GM12878 (cell line): ENCODE results near the gene ABCC4. TPM values are rescaled to one million over a fixed set of nuclear protein-coding genes. Genes with fewer than 3 reads are reported as not detected.

Experiments
- ATAC-seq: fragments of 200-7000 bp; cut with Tn5 transposase; 3 replicates; pipeline ENCODE4 v1.9.1; 2020; ENCODE audit warnings: mild to moderate bottlenecking, moderate library complexity
- BruUV-seq: library from RNA; stranded (reverse); fragments of 400-500 nt; replicated peaks from 2 replicates; lab custom pipeline; 2021; lab: Mats Ljungman, UMichigan
- CTCF ChIA-PET: fragments of 300-600 bp; sonication (Branson Sonifier 250); formaldehyde crosslinking; extraction: SDS; loops from one replicate; lab custom pipeline; 2021; ENCODE audit warnings: inconsistent platforms; lab: Yijun Ruan, JAX
- POLR2A ChIA-PET: fragments of 350-600 bp; formaldehyde crosslinking; extraction: SDS; loops from one replicate; lab custom pipeline; 2021; ENCODE audit warnings: inconsistent platforms; lab: Charles Lee
- RAD21 ChIA-PET: fragments of 300-600 bp; sonication (Branson Sonifier 250); formaldehyde crosslinking; loops from one replicate; lab custom pipeline; 2023; ENCODE audit warnings: antibody characterized with exemption; ENCODE audit not compliant: unreplicated experiment; lab: Charles Lee
- SMC1A ChIA-PET: fragments of 300-600 bp; sonication (Branson Sonifier 250); formaldehyde crosslinking; loops from one replicate; lab custom pipeline; 2023; ENCODE audit not compliant: unreplicated experiment, uncharacterized antibody; lab: Charles Lee
- DNase-seq: peaks from one replicate; pipeline ENCODE4 v3.0.0-alpha.2; 2011; ENCODE audit warnings: low read depth, low spot score
- FAIRE-seq: peaks from 3 replicates; lab custom pipeline; 2011; peaks lifted over from hg19 to GRCh38; lab: Jason Lieb, UNC
- H2AFZ ChIP-seq: 2 replicates; pipeline ENCODE4 v1.6.0; 2011; ENCODE audit warnings: low read depth, low read length, control low read depth; ENCODE audit not compliant: control insufficient read depth
- H3K27ac ChIP-seq: 2 replicates; pipeline ENCODE4 v1.5.1; 2011; ENCODE audit warnings: control low read depth; ENCODE audit not compliant: control insufficient read depth, insufficient read depth
- H3K27me3 ChIP-seq, 2 experiments: replicated peaks in 1 of 2; 2 replicates each; pipeline versions ENCODE4 v1.6.0 to v1.6.1; 2011; ENCODE audit warnings: low read length in 1 of 2; ENCODE audit not compliant: control insufficient read depth in 2 of 2, insufficient read depth in 2 of 2
- H3K36me3 ChIP-seq, 2 experiments: 2 replicates each; pipeline ENCODE4 v1.5.1; 2011; ENCODE audit warnings: low read length in 1 of 2; ENCODE audit not compliant: control insufficient read depth in 2 of 2, insufficient read depth in 2 of 2
- H3K4me1 ChIP-seq: 2 replicates; pipeline ENCODE4 v1.6.1; 2011; ENCODE audit warnings: mild to moderate bottlenecking, low read length, moderate library complexity, mixed read lengths; ENCODE audit not compliant: control insufficient read depth, insufficient read depth
- H3K4me2 ChIP-seq: 2 replicates; pipeline ENCODE4 v1.6.0; 2011; ENCODE audit warnings: control low read depth; ENCODE audit not compliant: control insufficient read depth, insufficient read depth
- H3K4me3 ChIP-seq: fragments of 200-600 bp; sonication (generic); 2 replicates; pipeline ENCODE4 v1.5.1; 2016
- H3K79me2 ChIP-seq: 2 replicates; pipeline ENCODE4 v1.6.0; 2011; ENCODE audit warnings: low read length; ENCODE audit not compliant: control insufficient read depth, insufficient read depth
- H3K9ac ChIP-seq: 2 replicates; pipeline ENCODE4 v1.8.0; 2011; ENCODE audit warnings: low read length, control low read depth, mixed read lengths; ENCODE audit not compliant: control insufficient read depth, insufficient read depth
- H3K9me3 ChIP-seq: replicated peaks from 3 replicates; pipeline ENCODE4 v1.5.1; 2011; ENCODE audit warnings: mild to moderate bottlenecking, low read length; ENCODE audit not compliant: control insufficient read depth, insufficient read depth
- H4K20me1 ChIP-seq: 2 replicates; pipeline ENCODE4 v1.6.0; 2011; ENCODE audit not compliant: control insufficient read depth, insufficient read depth
- ATF7 ChIP-seq: fragments of 450-650 bp; IDR thresholded peaks from 2 replicates; pipeline ENCODE4 v1.6.1; 2016; ENCODE audit warnings: low read depth, mild to moderate bottlenecking
- CHD4 ChIP-seq: fragments of 200-600 bp; sonication (generic); IDR thresholded peaks from 2 replicates; pipeline ENCODE4 v1.6.1; 2016; ENCODE audit warnings: mild to moderate bottlenecking
- ETV6 ChIP-seq, 2 experiments: fragments of 450-650 bp in 1 of 2; IDR thresholded peaks in 1 of 2; conservative IDR thresholded peaks in 1 of 2; 2 replicates each; pipeline ENCODE4 v1.6.1; 2014; ENCODE audit warnings: antibody characterized with exemption in 1 of 2, borderline replicate concordance in 1 of 2, low read depth in 1 of 2, mild to moderate bottlenecking in 1 of 2, moderate library complexity in 1 of 2
- FOXK2 ChIP-seq: fragments of 450-650 bp; IDR thresholded peaks from 2 replicates; pipeline ENCODE4 v1.6.1; 2017; ENCODE audit warnings: mild to moderate bottlenecking, moderate library complexity
- HDGF ChIP-seq: fragments of 450-650 bp; IDR thresholded peaks from 2 replicates; pipeline ENCODE4 v1.6.1; 2016; ENCODE audit warnings: antibody characterized with exemption
- IRF4 ChIP-seq: IDR thresholded peaks from 2 replicates; pipeline ENCODE4 v1.6.1; 2011; ENCODE audit warnings: low read depth, low read length
- MXI1 ChIP-seq: fragments of 150-350 bp; IDR thresholded peaks from 2 replicates; pipeline ENCODE4 v1.6.1; 2011; ENCODE audit warnings: low read depth, mild to moderate bottlenecking, inconsistent platforms, low read length, improper control_type of control experiment
- NFXL1 ChIP-seq: fragments of 450-650 bp; IDR thresholded peaks from 2 replicates; pipeline ENCODE4 v1.6.1; 2017; ENCODE audit warnings: antibody characterized with exemption, mild to moderate bottlenecking, borderline replicate concordance
- RFX5 ChIP-seq: IDR thresholded peaks from 2 replicates; pipeline ENCODE4 v1.6.1; 2011; ENCODE audit warnings: low read depth, low read length, improper control_type of control experiment
- SMAD5 ChIP-seq: IDR thresholded peaks from 2 replicates; pipeline ENCODE4 v1.6.1; 2016; ENCODE audit warnings: antibody characterized with exemption, low read depth
- SMARCA5 ChIP-seq: fragments of 450-650 bp; IDR thresholded peaks from 2 replicates; pipeline ENCODE4 v1.6.1; 2017; ENCODE audit warnings: mild to moderate bottlenecking
- SPI1 ChIP-seq: IDR thresholded peaks from 2 replicates; pipeline ENCODE4 v1.6.1; 2011; ENCODE audit warnings: low read depth, mild to moderate bottlenecking, low read length, moderate library complexity, borderline replicate concordance; ENCODE audit not compliant: insufficient read depth
- SRF ChIP-seq, 2 experiments: IDR thresholded peaks; 2 replicates each; pipeline ENCODE4 v1.6.1; 2011; ENCODE audit warnings: low read depth in 2 of 2, low read length in 2 of 2, mild to moderate bottlenecking in 1 of 2, moderate library complexity in 1 of 2
- TARDBP ChIP-seq: IDR thresholded peaks from 2 replicates; pipeline ENCODE4 v1.6.1; 2016; ENCODE audit warnings: borderline replicate concordance
- ZNF274 ChIP-seq: IDR thresholded peaks from one replicate; pipeline ENCODE4 v1.8.0; 2011; ENCODE audit not compliant: insufficient read length, insufficient read depth
- ZNF622 ChIP-seq: fragments of 450-650 bp; IDR thresholded peaks from 2 replicates; pipeline ENCODE4 v1.6.1; 2017; ENCODE audit warnings: mild to moderate bottlenecking, inconsistent platforms
- WGBS: methylation state at CpG from one replicate; pipeline ENCODE4 v1.1.6; 2016; ENCODE audit warnings: low lambda C conversion rate; ENCODE audit not compliant: insufficient replicate concordance, insufficient coverage; ENCODE audit errors: missing lambda C conversion rate; 5-methylcytosine and 5-hydroxymethylcytosine counted together
- in situ Hi-C: fragments of 300-500 bp; cut with MboI; formaldehyde crosslinking; loops from 9 replicates; pipeline ENCODE4 v1.14.3; 2018; ENCODE audit warnings: mixed read lengths
- intact Hi-C: fragments of 100-400 bp; cut with micrococcal nuclease; formaldehyde crosslinking; loops from one replicate; pipeline ENCODE4 v1.14.2; 2022; ENCODE audit not compliant: unreplicated experiment
- polyA plus RNA-seq, 11 experiments: library from polyadenylated mRNA; depleted of rRNA in 4 of 11; unstranded in 6 of 11; stranded (reverse) in 5 of 11; fragments of >200 nt; fragmentation: Nextera tagmentation in 4 of 11; fragmentation: Illumina TruSeq in 1 of 11; extraction: Ambion mirVana in 4 of 11; extraction: Trizol in 1 of 11; gene quantifications; 1 replicate in 1 of 11; 2 replicates in 10 of 11; pipeline versions ENCODE4 v1.2.1 to v1.2.3, GENCODE V29; 2011 to 2016; ENCODE audit warnings: inconsistent platforms in 2 of 11, missing spikeins in 2 of 11, low read depth in 1 of 11
- total RNA-seq, 4 experiments: library from RNA; depleted of rRNA in 3 of 4; stranded (reverse); fragments of >200 nt in 3 of 4; fragmentation: Illumina TruSeq in 1 of 4; extraction: Trizol in 1 of 4; gene quantifications; 2 replicates each; pipeline versions ENCODE4 v1.2.1 to v1.2.3, GENCODE V29; 2013 to 2021
- TF ChIP-seq, protein P1 (sequence below): IDR thresholded peaks from 2 replicates; pipeline ENCODE4 v1.6.1; 2012; ENCODE audit warnings: low read length, inconsistent platforms

ABCC4 gene
- total and polyA plus RNA-seq, 10 of the 15 experiments (the other 5 are each of a cell fraction or from before 2014, with no cell fraction given): 7.2 to 44.4 (median 24.1) TPM

- SMC1A ChIA-PET: interaction anchor here (1.2 to 2.8 kb wide), 6 partner anchors 12 to 483 kb away, joined by 3 to 12 read pairs (median 4); no protein-coding TSS in a partner anchor
- FAIRE-seq (no peak), DNase-seq (no peak), ATAC-seq (no peak)
- H4K20me1 ChIP-seq: no peaks in the 10 kb centered on the region
- RAD21 ChIA-PET: interaction anchor here (0.6 kb wide), 1 partner anchor 213 kb away, joined by 3 read pairs; no protein-coding TSS in a partner anchor
- POLR2A ChIA-PET: no interaction called here
- no peaks in the 10 kb centered on the region for H3K9me3 ChIP-seq
- no peak for TF ChIP-seq IRF4
- TF ChIP-seq ZNF274: no peak
- no peak for TF ChIP-seq MXI1
- TF ChIP-seq SMARCA5: no peak
- no peak for TF ChIP-seq SMAD5
- TF ChIP-seq RFX5: no peak
- no peak for TF ChIP-seq SRF (IDR thresholded peaks at IDR 0.05; ENCODE audit: low read depth in 2 of 2, low read length in 2 of 2)
- no peak for TF ChIP-seq TARDBP
- no TSS peak for BruUV-seq
- H3K4me1 ChIP-seq: no peaks in the 10 kb centered on the region
- no peak overlapping the region for H3K4me3 ChIP-seq
- no peaks in the 10 kb centered on the region for H3K79me2 ChIP-seq
- H3K36me3 ChIP-seq: peaks cover 4 to 13% of the 10 kb centered on the region in 2 experiments
- no peak overlapping the region for H3K27ac ChIP-seq
- H3K4me2 ChIP-seq: no peak overlapping the region
- intact Hi-C loops (no loop called here), in situ Hi-C loops (no loop called here)
- CTCF ChIA-PET: interaction anchor here (0.6 to 3.1 kb wide), 7 partner anchors 7 to 484 kb away, joined by 4 to 14 read pairs (median 4); no protein-coding TSS in a partner anchor
- H3K27me3 ChIP-seq: no peaks in the 10 kb centered on the region
- no peak overlapping the region for H2AFZ ChIP-seq
- no peak overlapping the region for H3K9ac ChIP-seq
- 83% methylated on average over 3 of the region's 3 CpGs for WGBS
Measured at GRCh38 chr13:95155504-95155903, 145.7 kb downstream of the ABCC4 start.

- FAIRE-seq (no peak), ATAC-seq (no peak), DNase-seq (no peak)
- 86% methylated on average over 4 of the region's 4 CpGs for WGBS
- Histone ChIP-seq H3K4me1 (no peaks in the 10 kb centered on the region), H3K79me2 (no peaks in the 10 kb centered on the region), H3K4me3 (no peak overlapping the region), H3K27me3 (no peaks in the 10 kb centered on the region), H2AFZ (no peak overlapping the region), H3K4me2 (no peak overlapping the region), H3K9me3 (no peaks in the 10 kb centered on the region), H3K36me3 (peaks cover 3 to 8% of the 10 kb centered on the region in 2 experiments), H3K9ac (no peak overlapping the region), H4K20me1 (no peaks in the 10 kb centered on the region), H3K27ac (no peak overlapping the region)
- ChIA-PET RAD21 (interaction anchor here (0.7 kb wide), 1 partner anchor 249 kb away, joined by 3 read pairs; no protein-coding TSS in a partner anchor), SMC1A (interaction anchor here (1.2 to 2.8 kb wide), 7 partner anchors 11 to 482 kb away, joined by 3 to 12 read pairs (median 4); no protein-coding TSS in a partner anchor), POLR2A (no interaction called here), CTCF (interaction anchor here (0.6 to 3.1 kb wide), 10 partner anchors 8 to 483 kb away, joined by 3 to 14 read pairs (median 4); no protein-coding TSS in a partner anchor)
- no TSS peak for BruUV-seq
- intact Hi-C loops: no loop called here
- in situ Hi-C loops: no loop called here
- TF ChIP-seq NFXL1 (no peak), ATF7 (no peak), ZNF622 (no peak), CHD4 (no peak), HDGF (no peak), ETV6 (conservative IDR thresholded peaks at IDR 0.05 in 1 of 2, IDR thresholded peaks at IDR 0.05 in 1 of 2; ENCODE audit: borderline replicate concordance in 1 of 2, low read depth in 1 of 2) (no peak), SPI1 (no peak), FOXK2 (no peak)
- TF ChIP-seq, protein P1, sequence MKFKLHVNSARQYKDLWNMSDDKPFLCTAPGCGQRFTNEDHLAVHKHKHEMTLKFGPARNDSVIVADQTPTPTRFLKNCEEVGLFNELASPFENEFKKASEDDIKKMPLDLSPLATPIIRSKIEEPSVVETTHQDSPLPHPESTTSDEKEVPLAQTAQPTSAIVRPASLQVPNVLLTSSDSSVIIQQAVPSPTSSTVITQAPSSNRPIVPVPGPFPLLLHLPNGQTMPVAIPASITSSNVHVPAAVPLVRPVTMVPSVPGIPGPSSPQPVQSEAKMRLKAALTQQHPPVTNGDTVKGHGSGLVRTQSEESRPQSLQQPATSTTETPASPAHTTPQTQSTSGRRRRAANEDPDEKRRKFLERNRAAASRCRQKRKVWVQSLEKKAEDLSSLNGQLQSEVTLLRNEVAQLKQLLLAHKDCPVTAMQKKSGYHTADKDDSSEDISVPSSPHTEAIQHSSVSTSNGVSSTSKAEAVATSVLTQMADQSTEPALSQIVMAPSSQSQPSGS: no peak
Measured at GRCh38 chr13:95155093-95155492, 146.2 kb downstream of the ABCC4 start.
